ENCODE results near the gene MCM6. TPM values are rescaled to one million over a fixed set of nuclear protein-coding genes. Genes with fewer than 3 reads are reported as not detected.
A peak's percentile ranks its signal among the peaks of the same experiment; 100 is the strongest.
"Not testable (repeated sequence)": the region's sequence is repeated elsewhere in the genome, so short reads cannot be mapped to it uniquely, and the experiment has no call there.

Gene MCM6
- total RNA-seq, 1 experiment from 2014 or later: 101 TPM

DNA sequence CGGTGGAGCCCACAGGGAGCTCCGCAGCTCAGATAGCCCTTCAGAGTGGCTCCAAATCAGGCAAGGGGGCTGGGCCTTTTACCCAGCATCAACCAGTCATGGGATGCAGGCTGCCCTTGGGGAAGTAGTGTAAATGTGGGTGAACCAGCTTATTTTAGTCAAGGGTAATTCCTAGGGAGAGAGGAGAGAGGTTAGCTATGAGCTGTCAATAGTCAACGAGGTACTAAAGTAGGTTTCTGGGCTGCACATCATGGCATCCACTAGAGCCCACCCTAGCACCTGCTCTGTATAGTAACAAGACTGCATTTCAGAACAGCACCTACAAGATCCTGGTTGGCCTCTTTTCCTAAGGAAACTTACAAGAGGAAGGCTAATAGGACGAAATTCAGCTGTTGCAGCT is 9.5 kb upstream of the MCM6 start:
- no peak for DNase-seq (ENCODE audit: low spot score)
- H3K27me3 ChIP-seq (replicated peaks; ENCODE audit: insufficient read depth, low read depth, low read length, poor library complexity): no peaks in the 10 kb centered on the region
- H3K9me3 ChIP-seq (ENCODE audit: low read depth, low read length, poor library complexity, severe bottlenecking): no peaks in the 10 kb centered on the region
- CTCF ChIA-PET: no interaction called here
- H3K36me3 ChIP-seq (ENCODE audit: insufficient read depth, low read length, poor library complexity, severe bottlenecking): no peaks in the 10 kb centered on the region
- no peak overlapping the region for H3K27ac ChIP-seq (ENCODE audit: low read depth, low read length, poor library complexity, severe bottlenecking)
- BruUV-seq (replicated peaks): no TSS peak
- no peak for TF ChIP-seq EZH2 (IDR thresholded peaks at IDR 0.05; ENCODE audit: borderline replicate concordance, low read depth, low read length, poor library complexity, severe bottlenecking)
- no peak for TF ChIP-seq CTCF (conservative IDR thresholded peaks at IDR 0.05; ENCODE audit: low read depth, low read length)
- POLR2A ChIA-PET (ENCODE audit: low non-redundant PET): no interaction called here
- H3K4me1 ChIP-seq (ENCODE audit: insufficient read depth, low read length, poor library complexity, severe bottlenecking): no peaks in the 10 kb centered on the region
- no peak overlapping the region for H3K4me3 ChIP-seq (ENCODE audit: low read depth, low read length, poor library complexity, severe bottlenecking)
- intact Hi-C loops (cut with micrococcal nuclease; ENCODE audit: unreplicated experiment): no loop called here

- no peaks in the 10 kb centered on the region for H3K9me3 ChIP-seq (ENCODE audit: low read depth, low read length, poor library complexity, severe bottlenecking)
- POLR2A ChIA-PET (ENCODE audit: low non-redundant PET): no interaction called here
- BruUV-seq (replicated peaks): no TSS peak
- TF ChIP-seq EZH2 (IDR thresholded peaks at IDR 0.05; ENCODE audit: borderline replicate concordance, low read depth, low read length, poor library complexity, severe bottlenecking) (no peak), CTCF (conservative IDR thresholded peaks at IDR 0.05; ENCODE audit: low read depth, low read length) (no peak)
- CTCF ChIA-PET: no interaction called here
- intact Hi-C loops (cut with micrococcal nuclease; ENCODE audit: unreplicated experiment): no loop called here
- no peak for DNase-seq (ENCODE audit: low spot score)
- H3K27ac ChIP-seq (ENCODE audit: low read depth, low read length, poor library complexity, severe bottlenecking): no peak overlapping the region
- H3K36me3 ChIP-seq (ENCODE audit: insufficient read depth, low read length, poor library complexity, severe bottlenecking): no peaks in the 10 kb centered on the region
- no peaks in the 10 kb centered on the region for H3K27me3 ChIP-seq (replicated peaks; ENCODE audit: insufficient read depth, low read depth, low read length, poor library complexity)
- H3K4me3 ChIP-seq (ENCODE audit: low read depth, low read length, poor library complexity, severe bottlenecking): no peak overlapping the region
- no peaks in the 10 kb centered on the region for H3K4me1 ChIP-seq (ENCODE audit: insufficient read depth, low read length, poor library complexity, severe bottlenecking)
These were observed 6.2 kb upstream of the MCM6 start for GRCh38 chr2:135882415-135882814.

DNA sequence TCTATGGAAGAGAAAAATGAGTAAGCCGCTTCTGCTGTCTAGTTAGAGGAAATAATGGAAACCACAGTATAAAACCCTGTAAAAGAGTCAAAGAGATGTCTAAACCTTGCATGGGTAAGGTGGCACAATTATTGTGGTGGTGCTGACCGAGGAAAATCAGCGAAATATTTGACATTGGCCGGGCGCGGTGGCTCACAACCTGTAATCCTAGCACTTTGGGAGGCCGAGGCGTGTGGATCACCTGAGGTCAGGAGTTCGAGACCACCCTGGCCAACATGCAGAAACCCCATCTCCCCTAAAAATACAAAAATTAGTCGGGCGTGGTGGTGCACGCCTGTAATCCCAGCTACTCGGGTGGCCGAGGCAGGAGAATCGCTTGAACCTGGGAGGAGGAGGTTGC is 527 bp upstream of the MCM6 start:
- BruUV-seq (replicated peaks); CTCF ChIA-PET; intact Hi-C loops (cut with micrococcal nuclease; ENCODE audit: unreplicated experiment); H3K27me3 ChIP-seq (replicated peaks; ENCODE audit: insufficient read depth, low read depth, low read length, poor library complexity); H3K9me3 ChIP-seq (ENCODE audit: low read depth, low read length, poor library complexity, severe bottlenecking); DNase-seq (ENCODE audit: low spot score); POLR2A ChIA-PET (ENCODE audit: low non-redundant PET): not testable (repeated sequence)
- peak overlapping the region; percentile 94 for H3K27ac ChIP-seq (ENCODE audit: low read depth, low read length, poor library complexity, severe bottlenecking)
- peaks cover 18% of the 10 kb centered on the region for H3K4me1 ChIP-seq (ENCODE audit: insufficient read depth, low read length, poor library complexity, severe bottlenecking)
- H3K4me3 ChIP-seq (ENCODE audit: low read depth, low read length, poor library complexity, severe bottlenecking): peak overlapping the region; percentile 89
- peaks cover 19% of the 10 kb centered on the region for H3K36me3 ChIP-seq (ENCODE audit: insufficient read depth, low read length, poor library complexity, severe bottlenecking)

- peak overlapping the region; percentile 94 for H3K27ac ChIP-seq (ENCODE audit: low read depth, low read length, poor library complexity, severe bottlenecking)
- BruUV-seq (replicated peaks): no TSS peak
These were observed 665 bp downstream of the MCM6 start for GRCh38 chr2:135875491-135876065.

More at GRCh38 chr2:135875491-135876065, 665 bp downstream of the MCM6 start:
- peak; percentile 60 for DNase-seq (ENCODE audit: low spot score)
- peaks cover 31% of the 10 kb centered on the region for H3K36me3 ChIP-seq (ENCODE audit: insufficient read depth, low read length, poor library complexity, severe bottlenecking)
- CTCF ChIA-PET: no interaction called here
- intact Hi-C loops (cut with micrococcal nuclease; ENCODE audit: unreplicated experiment): no loop called here
- H3K4me1 ChIP-seq (ENCODE audit: insufficient read depth, low read length, poor library complexity, severe bottlenecking): peaks cover 18% of the 10 kb centered on the region
- no peaks in the 10 kb centered on the region for H3K9me3 ChIP-seq (ENCODE audit: low read depth, low read length, poor library complexity, severe bottlenecking)
- POLR2A ChIA-PET (ENCODE audit: low non-redundant PET): interaction anchor here (0.6 kb wide), 1 partner anchor 401 kb away, joined by 5 read pairs; no protein-coding TSS in a partner anchor
- no peak for TF ChIP-seq EZH2 (IDR thresholded peaks at IDR 0.05; ENCODE audit: borderline replicate concordance, low read depth, low read length, poor library complexity, severe bottlenecking)
- TF ChIP-seq CTCF (conservative IDR thresholded peaks at IDR 0.05; ENCODE audit: low read depth, low read length): no peak
- H3K27me3 ChIP-seq (replicated peaks; ENCODE audit: insufficient read depth, low read depth, low read length, poor library complexity): no peaks in the 10 kb centered on the region
- H3K4me3 ChIP-seq (ENCODE audit: low read depth, low read length, poor library complexity, severe bottlenecking): peak overlapping the region; percentile 89

Measured in A673 (cell line).